ENCODE measurements around the gene IPPK.

IPPK gene

GRCh38 chr9:92655896-92656536 lies 13.9 kb downstream of the IPPK start:
- no peak for DNase-seq

DNA sequence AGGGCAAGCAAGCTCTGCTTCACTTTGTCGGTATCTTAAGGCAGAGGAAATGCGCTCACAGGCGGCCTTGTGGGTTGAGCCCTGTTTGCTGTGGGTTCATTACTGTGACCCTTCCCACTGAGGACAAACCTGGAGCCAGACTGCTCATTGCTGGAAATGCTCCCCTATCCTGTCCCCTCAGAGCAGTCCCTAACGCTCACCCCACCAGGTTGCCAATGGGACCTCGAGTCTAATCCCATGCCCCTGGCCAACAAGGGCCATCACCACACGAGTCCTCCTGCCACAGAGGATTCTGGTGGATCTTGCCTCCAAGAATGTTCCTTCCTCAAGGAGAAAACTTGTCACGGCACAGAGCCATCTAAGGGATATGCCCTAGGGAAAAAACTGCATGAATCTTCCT lies 14.6 kb downstream of the IPPK start:
- no peak for DNase-seq

DNA sequence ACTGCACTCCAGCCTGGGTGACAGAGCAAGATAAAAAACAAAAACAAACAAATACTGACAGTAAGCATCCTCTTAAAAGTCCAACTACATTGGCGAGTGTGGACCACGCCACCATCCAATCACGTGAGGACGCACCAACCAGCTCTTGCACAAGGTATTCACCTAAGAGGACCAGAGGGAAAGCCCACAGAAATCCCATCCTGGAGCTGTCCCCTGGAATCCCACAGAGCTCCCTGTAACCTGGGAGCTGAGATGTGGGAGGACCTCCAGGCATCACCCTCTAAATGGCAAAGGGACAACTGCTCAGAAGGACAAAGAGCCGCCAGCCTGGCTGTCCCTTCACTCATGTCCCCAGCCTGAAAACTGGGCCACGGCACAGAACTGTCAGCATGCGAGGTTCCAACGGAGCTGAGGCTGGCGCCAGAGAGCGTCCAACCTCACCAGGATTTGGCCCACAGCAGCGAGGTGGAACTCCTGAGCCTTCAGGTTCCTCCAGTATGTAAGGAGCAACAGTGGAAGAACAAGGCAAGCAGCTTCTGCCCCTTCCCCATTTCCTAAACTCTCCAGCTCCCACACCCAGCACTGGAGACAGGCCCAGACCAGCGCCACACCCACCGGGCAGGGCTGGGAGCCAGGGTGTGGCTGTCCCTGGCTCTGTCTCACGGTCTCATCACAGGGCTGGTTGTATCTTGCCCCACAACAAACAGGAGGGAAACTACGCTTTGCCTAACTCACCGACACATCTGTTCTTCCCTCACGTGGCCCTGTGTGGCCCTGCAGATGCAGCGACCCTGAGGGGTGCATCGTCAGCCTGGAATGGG lies 15.2 kb downstream of the IPPK start:
- DNase-seq = no peak

DNA sequence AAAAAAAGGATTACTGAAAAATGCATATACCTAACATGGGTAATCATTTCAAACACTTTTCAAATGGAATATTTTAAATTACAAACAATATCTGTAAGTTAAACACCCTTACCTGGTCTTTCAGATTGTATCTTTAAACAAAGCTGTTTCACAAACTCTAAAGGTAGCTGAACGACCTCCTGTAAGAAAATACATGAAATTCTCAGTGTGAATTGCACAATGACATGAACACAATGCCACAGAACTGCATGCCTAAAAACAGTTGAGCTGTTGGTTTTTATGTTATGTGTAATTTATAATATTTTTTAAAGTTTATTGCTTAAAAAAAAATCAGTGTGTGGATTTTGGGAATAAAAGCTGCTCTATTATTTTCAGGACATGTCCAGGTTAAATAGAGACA lies 17.5 kb downstream of the IPPK start:
- DNase-seq = no peak

- no peak for DNase-seq
Observed at GRCh38 chr9:92650839-92651621, 18.9 kb downstream of the IPPK start.

DNA sequence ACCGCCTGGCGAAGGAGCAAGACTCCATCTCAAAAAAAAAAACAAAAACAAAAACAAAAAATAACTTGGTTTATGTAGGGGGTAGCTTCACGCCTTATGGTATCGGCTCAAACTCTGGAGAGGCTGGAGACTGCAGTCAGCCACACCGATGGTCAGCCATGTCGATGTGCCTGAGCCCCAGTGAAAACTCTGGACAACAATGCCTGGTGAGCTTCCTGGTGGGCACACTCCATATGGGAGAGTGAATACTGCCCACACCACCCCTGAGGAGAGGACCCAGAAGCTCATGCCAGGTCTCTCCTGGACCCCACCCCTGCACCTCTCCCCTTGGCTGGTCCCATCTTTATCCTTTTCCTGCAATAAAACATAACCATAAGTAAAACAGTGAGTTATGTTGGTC lies 19.6 kb downstream of the IPPK start:
- no peak for DNase-seq

GRCh38 chr9:92649007-92649406 lies 20.9 kb downstream of the IPPK start:
- no peak for DNase-seq

- no peak for DNase-seq
Observed at GRCh38 chr9:92648474-92648971, 21.4 kb downstream of the IPPK start.

GRCh38 chr9:92647671-92648473 lies 22.1 kb downstream of the IPPK start:
- DNase-seq = no peak

DNA sequence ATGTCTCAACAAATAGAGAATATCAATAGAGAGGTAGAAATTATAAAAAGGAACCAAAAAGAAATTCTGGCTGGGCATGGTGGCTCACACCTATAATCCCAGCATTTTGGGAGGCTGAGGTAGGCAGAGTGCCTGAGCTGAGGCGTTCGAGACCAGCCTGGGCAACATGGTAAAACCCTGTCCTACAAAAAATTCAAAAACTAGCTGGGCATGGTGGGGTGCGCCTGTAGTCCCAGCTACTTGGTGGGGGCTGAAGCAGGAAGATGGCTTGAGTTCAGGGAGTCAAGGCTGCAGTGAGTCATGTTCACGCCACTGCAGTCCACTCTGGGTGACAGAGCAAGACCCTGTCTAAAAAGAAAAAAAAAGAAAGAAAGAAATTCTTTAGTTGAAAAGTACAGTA lies 24.9 kb downstream of the IPPK start:
- DNase-seq = no peak

- no peak for DNase-seq
Observed at GRCh38 chr9:92644278-92644677, 25.7 kb downstream of the IPPK start.

- no peak for DNase-seq
Observed at GRCh38 chr9:92642564-92642963, 27.4 kb downstream of the IPPK start.

DNA sequence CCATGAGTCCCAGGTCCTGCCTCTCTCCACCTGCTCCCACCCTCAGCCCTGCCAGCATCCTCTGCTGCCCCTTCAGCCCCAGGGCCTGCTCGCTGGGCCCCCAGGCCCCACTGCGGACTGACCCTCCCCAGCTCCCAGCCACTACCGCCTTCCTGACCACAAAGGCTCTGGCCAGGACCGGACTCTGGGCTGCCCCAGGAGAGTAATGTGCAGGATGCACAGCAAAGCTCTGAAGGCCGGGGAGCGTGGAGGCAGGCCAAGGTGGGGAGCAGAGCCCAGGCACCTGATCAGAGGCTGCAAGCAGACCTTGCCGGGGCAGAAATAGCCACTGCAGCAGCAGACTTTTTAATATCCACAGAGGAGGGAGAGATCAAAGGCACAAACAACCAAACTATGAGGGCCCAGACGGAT lies 27.9 kb downstream of the IPPK start:
- DNase-seq = no peak

DNA sequence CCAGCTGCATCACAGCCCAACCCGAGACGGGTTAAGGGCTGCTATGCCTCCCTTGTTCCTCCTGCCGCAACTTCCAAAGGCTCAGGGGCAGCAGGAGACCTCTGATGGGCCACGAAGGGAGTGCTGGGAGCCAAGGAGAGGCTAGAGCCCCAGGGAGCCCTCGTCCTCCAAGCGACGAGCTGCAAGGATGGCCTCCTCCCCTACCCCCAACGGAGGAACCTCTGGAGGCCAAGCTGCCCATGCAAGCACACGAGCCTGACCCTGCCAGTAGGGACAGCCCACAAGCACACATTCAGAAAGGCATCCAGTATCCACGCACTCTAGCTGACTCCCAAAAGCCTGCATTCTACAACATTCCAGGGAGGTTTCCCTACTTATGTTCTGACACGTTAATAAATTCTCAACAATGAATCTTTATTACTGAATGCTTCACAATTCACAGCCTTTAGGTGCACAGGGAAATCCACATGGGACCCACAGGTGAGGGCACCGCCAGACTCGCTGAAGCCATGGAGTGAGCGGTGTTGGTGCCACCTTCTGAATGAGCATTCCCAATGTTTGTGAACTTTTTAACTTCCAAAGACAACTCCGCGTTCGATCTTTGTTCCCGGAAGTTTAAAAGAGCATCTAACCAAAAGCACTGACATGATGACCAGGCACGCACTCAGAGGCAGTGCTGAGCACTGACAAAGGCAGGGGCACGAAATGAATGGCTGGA lies 28.7 kb downstream of the IPPK start:
- DNase-seq = no peak

GRCh38 chr9:92640398-92641091 lies 29.4 kb downstream of the IPPK start:
- DNase-seq = no peak

DNA sequence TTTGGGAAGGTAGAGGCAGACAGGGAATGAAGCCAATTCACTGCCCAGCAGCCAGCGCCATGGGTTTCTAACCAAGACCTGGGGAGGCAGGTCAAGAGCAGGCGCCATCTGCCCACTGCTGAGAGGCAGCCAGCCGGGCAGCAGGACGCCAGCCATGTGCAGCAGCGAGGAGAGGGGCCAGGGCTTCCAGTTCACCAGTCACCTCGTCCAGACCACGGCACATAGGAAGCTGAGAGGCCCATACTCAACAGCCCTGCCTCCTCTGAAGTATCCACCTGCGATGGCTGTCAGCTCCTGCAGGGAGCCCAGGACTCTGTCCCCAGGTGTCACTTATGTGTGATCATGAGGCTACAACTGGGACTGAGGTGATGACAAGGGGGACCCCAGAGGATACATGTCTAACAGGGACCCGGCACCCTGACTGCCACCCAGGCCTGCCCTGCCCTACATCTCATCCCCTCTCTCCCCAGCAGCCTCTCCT lies 30.1 kb downstream of the IPPK start:
- DNase-seq = no peak

GRCh38 chr9:92639124-92639523 lies 30.8 kb downstream of the IPPK start:
- no peak for DNase-seq

DNA sequence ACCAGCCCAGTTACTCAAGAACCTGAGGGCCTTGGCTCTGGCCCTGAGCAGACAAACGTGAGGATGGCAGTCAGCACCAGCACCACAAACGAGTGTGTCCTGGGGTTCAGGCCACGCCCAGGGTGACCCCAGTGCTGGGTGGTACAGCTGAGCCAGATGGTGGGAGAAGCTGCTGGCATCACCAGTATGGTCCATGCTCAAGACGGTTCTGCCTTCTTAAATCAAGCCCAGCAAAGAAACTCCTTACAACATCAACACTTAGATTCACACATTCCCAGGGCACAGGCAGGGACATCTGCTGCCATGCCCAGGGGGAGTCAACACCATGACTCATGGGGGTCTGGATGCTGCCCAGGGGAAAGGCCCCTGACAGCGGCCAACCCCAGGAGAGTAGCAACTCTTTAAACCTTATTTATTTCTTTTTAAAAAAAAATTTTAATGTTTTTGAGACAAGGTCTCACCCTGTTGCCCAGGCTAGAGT lies 31.3 kb downstream of the IPPK start:
- no peak for DNase-seq

DNA sequence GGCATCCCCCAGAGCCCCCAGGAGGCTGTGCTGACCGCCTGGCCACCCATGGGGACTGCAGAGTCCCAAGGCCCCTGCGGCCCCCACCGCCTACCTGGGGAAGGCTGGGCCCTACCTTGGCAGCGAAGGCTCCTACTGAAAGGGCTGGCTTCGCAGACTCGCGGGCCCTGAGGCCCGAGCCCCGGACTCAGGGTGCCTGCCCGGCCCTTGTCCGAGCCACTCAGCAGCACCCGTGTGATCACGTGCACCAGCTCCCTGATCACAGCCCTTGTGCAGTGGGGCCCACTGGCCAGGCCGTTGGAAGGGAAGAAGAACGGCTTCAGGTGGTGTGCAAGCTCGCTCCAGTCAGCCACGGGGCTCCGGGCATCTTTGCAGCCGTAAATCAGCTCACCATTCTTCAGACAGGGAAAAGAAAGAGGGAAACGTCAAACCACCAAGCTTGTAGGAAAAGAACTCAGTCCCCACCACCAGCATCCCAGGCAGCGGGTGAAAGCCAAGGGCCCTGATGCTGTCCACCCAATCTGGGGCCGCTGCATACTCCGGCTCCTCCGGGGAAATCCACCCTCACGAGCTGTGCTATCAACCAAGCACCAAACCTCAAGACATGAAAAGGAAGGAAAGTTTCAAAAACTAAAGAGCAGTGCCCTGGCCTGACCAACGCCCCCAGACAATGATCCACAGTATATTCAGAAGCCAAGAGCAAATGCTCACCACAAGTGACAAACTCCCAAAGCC lies 31.9 kb downstream of the IPPK start:
- DNase-seq = no peak

DNA sequence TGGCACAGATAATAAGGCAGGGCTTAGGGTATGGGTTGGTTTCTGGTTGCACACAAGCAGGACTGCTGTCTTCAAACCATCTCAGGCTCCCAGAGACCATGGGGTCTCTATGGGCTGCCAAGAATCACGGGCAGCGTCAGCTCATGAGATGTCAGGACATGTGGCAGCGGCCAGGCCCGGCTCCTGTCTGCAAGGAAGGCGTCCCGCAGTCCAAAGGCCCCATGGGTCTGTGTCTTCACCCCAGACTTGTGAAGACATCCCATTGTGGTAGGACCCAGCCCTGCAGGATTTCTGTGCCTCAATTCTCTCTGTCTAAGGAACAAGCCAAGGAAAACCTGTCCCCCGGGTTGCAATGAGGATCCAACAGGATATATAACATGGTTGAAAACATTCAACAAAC lies 32.6 kb downstream of the IPPK start:
- no peak for DNase-seq

All from suppressor macrophage treated with lipopolysaccharide for 4 hours (primary cell).